Measurements from ENCODE around the gene PIP5K1C.
"Not testable (repeated sequence)": the region's sequence is repeated elsewhere in the genome, so short reads cannot be mapped to it uniquely, and the experiment has no call there.

Gene PIP5K1C

DNA sequence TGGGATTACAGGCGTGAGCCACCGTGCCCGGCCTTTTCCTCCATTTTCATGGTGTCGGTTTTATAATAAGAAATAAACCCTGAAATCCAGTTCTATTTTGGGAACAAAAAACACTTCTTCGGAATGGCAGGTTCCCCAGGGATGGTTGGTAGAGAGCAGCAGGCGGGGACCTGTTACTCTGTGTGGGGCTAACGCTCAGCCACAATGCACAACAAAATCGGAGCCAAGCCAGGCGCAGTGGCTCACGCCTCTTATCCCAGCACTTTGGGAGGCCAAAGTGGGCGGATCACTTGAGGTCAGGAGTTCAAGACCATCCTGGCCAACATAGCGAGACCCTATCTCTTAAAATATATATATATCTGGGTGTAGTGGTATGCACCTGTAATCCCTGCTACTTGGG, 99.2 kb downstream of the PIP5K1C start:
- in situ Hi-C loops (cut with HindIII; ENCODE audit: low sequenced_read_pairs): no loop called here

DNA sequence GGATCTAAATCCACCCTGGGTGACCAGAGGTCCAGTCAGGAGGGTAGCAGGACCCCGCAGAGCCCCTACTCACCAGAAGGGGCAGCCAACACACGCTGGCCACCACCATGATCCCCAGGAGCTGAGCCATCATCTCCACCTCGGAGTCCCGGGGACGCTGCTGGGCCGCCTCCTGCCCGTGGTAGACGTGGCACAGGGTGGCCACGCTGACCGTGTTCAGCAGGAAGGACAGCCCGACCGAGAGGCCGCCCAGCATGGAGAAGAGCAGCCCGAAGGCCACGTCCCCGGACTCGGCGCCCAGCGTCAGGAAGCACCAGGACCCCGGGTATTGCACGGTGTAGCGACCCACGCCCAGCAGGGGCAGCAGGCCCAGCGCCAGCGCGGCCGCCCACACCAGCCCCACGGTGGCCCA, 100.5 kb downstream of the PIP5K1C start:
- in situ Hi-C loops (cut with HindIII; ENCODE audit: low sequenced_read_pairs): no loop called here

DNA sequence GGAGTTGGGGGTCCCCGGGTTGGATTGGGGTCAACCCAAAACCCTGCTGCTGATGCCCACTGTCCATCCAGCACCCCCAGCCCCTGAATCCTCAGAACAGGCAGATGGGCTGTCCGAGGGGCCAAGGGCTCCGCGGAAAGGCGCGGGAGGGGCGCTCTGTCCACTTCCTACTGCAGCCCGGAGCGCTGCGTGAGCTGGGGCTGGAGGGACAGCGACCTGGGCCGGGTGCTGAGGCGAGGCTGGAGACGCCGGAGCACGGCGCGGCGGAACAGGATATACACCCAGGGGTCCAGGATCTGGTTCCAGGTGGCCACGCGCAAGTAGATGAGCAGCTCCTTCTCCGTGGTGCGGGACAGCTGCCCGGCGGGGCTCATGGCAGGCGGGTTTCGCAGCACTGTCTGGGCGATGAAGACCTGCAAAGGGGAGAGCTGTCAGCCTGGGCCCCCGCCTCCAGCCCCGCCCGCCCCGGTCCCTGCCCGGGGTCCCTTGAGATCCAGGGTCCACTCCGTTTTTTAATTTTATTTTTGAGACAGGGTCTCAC, 104.7 kb downstream of the PIP5K1C start:
- in situ Hi-C loops (cut with HindIII; ENCODE audit: low sequenced_read_pairs): no loop called here

DNA sequence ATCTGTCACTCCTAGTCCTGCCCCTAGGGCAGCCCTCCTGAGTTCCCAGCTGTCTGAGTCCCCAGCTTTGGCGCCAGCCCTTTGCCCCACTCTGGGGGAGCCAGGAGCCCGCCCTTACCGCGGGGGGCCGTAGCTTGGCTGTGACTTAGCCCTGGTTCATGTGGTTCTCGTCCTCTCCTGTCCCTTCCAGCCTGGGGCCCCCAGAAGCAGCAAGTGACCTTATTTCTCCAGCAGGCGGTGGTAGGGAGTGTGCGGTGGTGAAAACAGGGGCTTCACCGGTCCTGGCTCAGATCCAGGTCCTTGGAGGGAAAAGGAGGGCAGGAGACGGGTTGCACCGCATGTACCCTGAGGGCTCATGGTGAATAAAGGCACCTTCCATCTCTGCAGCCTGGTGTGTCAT, 107.1 kb downstream of the PIP5K1C start:
- in situ Hi-C loops (cut with HindIII; ENCODE audit: low sequenced_read_pairs): no loop called here

GRCh38 chr19:3591876-3592613, 108.2 kb downstream of the PIP5K1C start:
- in situ Hi-C loops (cut with HindIII; ENCODE audit: low sequenced_read_pairs): no loop called here

DNA sequence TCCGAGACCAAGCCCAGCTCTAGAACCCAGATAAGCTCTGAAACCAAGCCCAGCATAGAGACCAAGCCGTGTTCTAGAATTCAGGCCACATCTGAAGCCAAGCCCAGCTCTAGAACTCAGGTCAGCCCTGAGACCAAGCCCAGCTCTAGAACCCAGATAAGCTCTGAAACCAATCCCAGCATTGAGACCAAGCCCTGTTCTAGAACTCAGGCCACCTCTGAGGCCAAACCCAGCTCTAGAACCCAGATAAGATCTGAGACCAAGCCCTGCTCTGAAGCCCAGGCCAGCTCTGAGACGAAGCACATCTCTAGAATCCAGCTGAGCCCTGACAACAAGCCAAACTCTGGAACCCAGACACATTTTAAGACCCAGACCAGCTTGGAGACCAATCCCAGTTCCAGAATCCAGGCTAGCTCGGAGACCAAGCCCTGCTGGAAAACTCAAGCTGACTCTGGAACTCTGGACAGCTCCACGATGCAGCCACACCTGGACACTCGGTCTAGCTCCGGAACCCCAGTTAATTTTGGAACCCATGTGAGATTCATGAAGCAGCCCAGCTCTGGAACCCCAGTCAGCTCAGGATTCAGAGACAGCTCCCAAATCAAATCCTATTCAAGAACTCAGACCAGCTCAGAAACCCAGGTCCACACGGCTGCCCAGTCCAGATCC, 109.1 kb downstream of the PIP5K1C start:
- in situ Hi-C loops (cut with HindIII; ENCODE audit: low sequenced_read_pairs): no loop called here

GRCh38 chr19:3589949-3590348, 110.3 kb downstream of the PIP5K1C start:
- in situ Hi-C loops (cut with HindIII; ENCODE audit: low sequenced_read_pairs): no loop called here

- in situ Hi-C loops (cut with HindIII; ENCODE audit: low sequenced_read_pairs): no loop called here
Measured at GRCh38 chr19:3589439-3589838, 110.8 kb downstream of the PIP5K1C start.

- in situ Hi-C loops (cut with HindIII; ENCODE audit: low sequenced_read_pairs): no loop called here
Measured at GRCh38 chr19:3586707-3587346, 113.4 kb downstream of the PIP5K1C start.

GRCh38 chr19:3586127-3586626, 114.1 kb downstream of the PIP5K1C start:
- in situ Hi-C loops (cut with HindIII; ENCODE audit: low sequenced_read_pairs): no loop called here

- in situ Hi-C loops (cut with HindIII; ENCODE audit: low sequenced_read_pairs): no loop called here
Measured at GRCh38 chr19:3585301-3586126, 114.8 kb downstream of the PIP5K1C start, which contains the start of gene GIPC3. Gene GIPC3, plus strand, starts transcription at chr19:3585478. Its CDS starts 120 bp downstream, at chr19:3585598.

DNA sequence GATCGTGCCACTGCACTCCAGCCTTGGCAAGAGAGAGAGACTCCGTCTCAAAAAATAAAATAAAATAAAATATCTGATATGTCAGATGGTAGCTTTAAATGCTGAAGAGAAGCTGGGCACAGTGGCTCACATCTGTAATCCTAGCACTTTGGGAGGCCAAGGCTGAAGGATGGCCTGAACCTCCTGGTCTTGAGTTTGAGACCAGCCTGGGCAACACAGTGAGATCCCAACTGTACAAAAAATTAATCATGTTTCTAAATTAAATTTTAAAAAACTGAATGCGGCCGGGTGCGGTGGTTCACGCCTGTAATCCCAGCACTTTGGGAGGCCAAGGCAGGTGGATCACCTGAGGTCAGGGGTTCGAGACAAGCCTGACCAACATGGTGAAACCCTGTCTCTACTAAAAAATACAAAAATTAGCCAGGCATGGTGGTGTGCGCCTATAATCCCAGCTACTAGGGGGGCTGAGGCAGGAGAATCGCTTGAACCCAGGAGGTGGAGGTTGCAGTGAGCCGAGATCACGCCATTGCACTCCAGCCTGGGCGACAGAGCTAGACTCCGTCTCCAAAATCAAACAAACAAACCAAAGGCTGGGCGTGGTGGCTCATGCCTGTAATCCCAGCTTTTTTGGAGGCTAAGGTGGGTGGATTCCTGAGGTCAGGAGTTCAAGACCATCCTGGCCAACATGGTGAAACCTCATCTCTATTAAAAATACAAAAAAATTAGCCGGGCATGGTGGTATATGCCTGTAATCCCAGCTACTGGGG, 116.0 kb downstream of the PIP5K1C start:
- in situ Hi-C loops (cut with HindIII; ENCODE audit: low sequenced_read_pairs): not testable (repeated sequence)

DNA sequence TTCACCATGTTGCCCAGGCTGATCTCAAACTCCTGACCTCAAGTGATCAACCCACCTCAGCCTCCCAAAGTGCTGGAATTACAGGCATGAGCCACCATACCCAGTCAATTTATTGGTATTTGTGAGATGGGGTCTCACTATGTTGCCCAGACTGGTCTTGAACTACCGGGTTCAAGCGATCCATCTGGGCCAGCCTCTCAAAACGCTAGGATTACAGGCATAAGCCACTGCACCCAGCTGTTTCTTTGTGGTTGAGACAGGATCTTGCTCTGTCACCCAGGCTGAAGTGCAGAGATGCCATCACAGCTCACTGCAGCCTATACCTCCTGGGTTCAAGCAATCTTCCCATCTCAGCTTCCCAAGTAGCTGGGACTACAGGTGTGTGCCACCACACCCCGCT, 118.5 kb downstream of the PIP5K1C start:
- in situ Hi-C loops (cut with HindIII; ENCODE audit: low sequenced_read_pairs): not testable (repeated sequence)
